Testis (tissue), 3 donors: ENCODE measurements around the gene PXDN. TPM values are rescaled to one million over a fixed set of nuclear protein-coding genes. Genes with fewer than 3 reads are reported as not detected.

Experiments
- DNase-seq: peaks from one replicate; pipeline ENCODE4 v3.0.0-alpha.2; 2019
- H3K27ac ChIP-seq, 2 donors: fragments of 200-600 bp; sonication (generic); one replicate each; pipeline ENCODE4 v1.5.1; 2019
- H3K27me3 ChIP-seq: fragments of 200-600 bp; sonication (generic); one replicate; pipeline ENCODE4 v1.5.1; 2019
- H3K36me3 ChIP-seq: fragments of 200-600 bp; sonication (generic); one replicate; pipeline ENCODE4 v1.5.1; 2017; ENCODE audit warnings: low read depth; ENCODE audit errors: missing control alignments
- H3K4me1 ChIP-seq: fragments of 200-600 bp; sonication (generic); one replicate; pipeline ENCODE4 v1.5.1; 2019
- H3K4me3 ChIP-seq, 2 donors: fragments of 200-600 bp; sonication (generic); one replicate each; pipeline ENCODE4 v1.5.1; 2017 to 2019
- H3K9me3 ChIP-seq: fragments of 200-600 bp; sonication (generic); one replicate; pipeline ENCODE4 v1.5.1; 2017
- CTCF ChIP-seq, 3 experiments: fragments of 450-650 bp in 2 of 3; fragments of 200-600 bp in 1 of 3; sonication (generic) in 1 of 3; IDR thresholded peaks; one replicate each; pipeline ENCODE4 v1.5.1; 2016 to 2019; ENCODE audit warnings: antibody characterized with exemption in 3 of 3, mild to moderate bottlenecking in 2 of 3, moderate library complexity in 1 of 3
- POLR2A ChIP-seq: fragments of 450-650 bp; IDR thresholded peaks from one replicate; pipeline ENCODE4 v1.6.1; 2017; ENCODE audit warnings: antibody characterized with exemption, mild to moderate bottlenecking, moderate library complexity
- WGBS, 2 donors: methylation state at CpG; one replicate each; pipeline ENCODE4 v1.1.5; 2018; 5-methylcytosine and 5-hydroxymethylcytosine counted together
- intact Hi-C: fragments of 100-400 bp; cut with DNase I; formaldehyde crosslinking; loops from one replicate; pipeline ENCODE4 v1.15.1; 2023; ENCODE audit warnings: low total_unique reads
- polyA plus RNA-seq: library from polyadenylated mRNA; stranded (reverse); fragments of 350-450 nt; fragmentation: Illumina TruSeq; extraction: RNeasy Lipid Tissue Mini Kit (QIAGEN cat#74804); gene quantifications from one replicate; pipeline ENCODE4 v1.2.3, GENCODE V29; 2014; ENCODE audit warnings: low read depth, low replicate concordance; ENCODE audit not compliant: insufficient read depth
- total RNA-seq, 2 donors: library from RNA; depleted of rRNA; stranded (reverse); fragments of >200 nt; gene quantifications; one replicate each; pipeline ENCODE4 v1.2.3, GENCODE V29; 2016

Gene PXDN
- total and polyA plus RNA-seq, 3 donors from 2014 or later = 26.7 to 41.8 (median 33.8) TPM

GRCh38 chr2:1601471-1602277 lies 142.6 kb downstream of the PXDN start:
- Histone ChIP-seq H3K9me3 (no peaks in the 10 kb centered on the region), H3K4me3 (no peak overlapping the region), H3K36me3 (no peaks in the 10 kb centered on the region), H3K27me3 (no peaks in the 10 kb centered on the region), H3K4me1 (no peaks in the 10 kb centered on the region), H3K27ac (peak overlapping the region in 1 of 2 donors; percentile 19)
- no peak for DNase-seq
- intact Hi-C loops = no loop called here
- TF ChIP-seq POLR2A (no peak), CTCF (IDR thresholded peaks at IDR 0.05) (no peak)
- 57 to 61% methylated on average over 27 of the region's 27 CpGs for WGBS, 2 donors

GRCh38 chr2:1601067-1601412 lies 143.3 kb downstream of the PXDN start:
- intact Hi-C loops = no loop called here
- no peak overlapping the region for H3K4me3 ChIP-seq
- H3K27me3 ChIP-seq = no peaks in the 10 kb centered on the region
- no peaks in the 10 kb centered on the region for H3K9me3 ChIP-seq
- no peaks in the 10 kb centered on the region for H3K4me1 ChIP-seq
- TF ChIP-seq POLR2A (no peak), CTCF (IDR thresholded peaks at IDR 0.05) (no peak)
- H3K36me3 ChIP-seq = no peaks in the 10 kb centered on the region
- DNase-seq = no peak
- H3K27ac ChIP-seq = no peak overlapping the region
- WGBS, 2 donors = 80 to 92% methylated on average over 5 of the region's 5 CpGs

GRCh38 chr2:1600191-1601066 lies 143.9 kb downstream of the PXDN start:
- H3K4me1 ChIP-seq = no peaks in the 10 kb centered on the region
- no peaks in the 10 kb centered on the region for H3K27me3 ChIP-seq
- no peak for DNase-seq
- TF ChIP-seq POLR2A (no peak), CTCF (IDR thresholded peaks at IDR 0.05) (no peak)
- 90 to 92% methylated on average over 21 to 29 of the region's 29 CpGs for WGBS, 2 donors
- H3K27ac ChIP-seq = no peak overlapping the region
- intact Hi-C loops = no loop called here
- H3K4me3 ChIP-seq = no peak overlapping the region
- no peaks in the 10 kb centered on the region for H3K36me3 ChIP-seq
- no peaks in the 10 kb centered on the region for H3K9me3 ChIP-seq

- H3K27ac ChIP-seq = no peak overlapping the region
Measured at GRCh38 chr2:1599301-1600085, 144.8 kb downstream of the PXDN start.

More at GRCh38 chr2:1599301-1600085, 144.8 kb downstream of the PXDN start:
- Histone ChIP-seq H3K4me1 (no peaks in the 10 kb centered on the region), H3K36me3 (no peaks in the 10 kb centered on the region), H3K9me3 (no peaks in the 10 kb centered on the region), H3K27me3 (no peaks in the 10 kb centered on the region), H3K4me3 (no peak overlapping the region)
- intact Hi-C loops = loop anchor here (10.0 kb wide), 1 partner anchor 215 kb away; no protein-coding TSS in a partner anchor
- 87 to 90% methylated on average over 17 of the region's 17 CpGs for WGBS, 2 donors
- TF ChIP-seq CTCF (IDR thresholded peaks at IDR 0.05) (no peak), POLR2A (no peak)
- no peak for DNase-seq
